Measurements from ENCODE around the gene MBD3L1.

MBD3L1 gene

DNA sequence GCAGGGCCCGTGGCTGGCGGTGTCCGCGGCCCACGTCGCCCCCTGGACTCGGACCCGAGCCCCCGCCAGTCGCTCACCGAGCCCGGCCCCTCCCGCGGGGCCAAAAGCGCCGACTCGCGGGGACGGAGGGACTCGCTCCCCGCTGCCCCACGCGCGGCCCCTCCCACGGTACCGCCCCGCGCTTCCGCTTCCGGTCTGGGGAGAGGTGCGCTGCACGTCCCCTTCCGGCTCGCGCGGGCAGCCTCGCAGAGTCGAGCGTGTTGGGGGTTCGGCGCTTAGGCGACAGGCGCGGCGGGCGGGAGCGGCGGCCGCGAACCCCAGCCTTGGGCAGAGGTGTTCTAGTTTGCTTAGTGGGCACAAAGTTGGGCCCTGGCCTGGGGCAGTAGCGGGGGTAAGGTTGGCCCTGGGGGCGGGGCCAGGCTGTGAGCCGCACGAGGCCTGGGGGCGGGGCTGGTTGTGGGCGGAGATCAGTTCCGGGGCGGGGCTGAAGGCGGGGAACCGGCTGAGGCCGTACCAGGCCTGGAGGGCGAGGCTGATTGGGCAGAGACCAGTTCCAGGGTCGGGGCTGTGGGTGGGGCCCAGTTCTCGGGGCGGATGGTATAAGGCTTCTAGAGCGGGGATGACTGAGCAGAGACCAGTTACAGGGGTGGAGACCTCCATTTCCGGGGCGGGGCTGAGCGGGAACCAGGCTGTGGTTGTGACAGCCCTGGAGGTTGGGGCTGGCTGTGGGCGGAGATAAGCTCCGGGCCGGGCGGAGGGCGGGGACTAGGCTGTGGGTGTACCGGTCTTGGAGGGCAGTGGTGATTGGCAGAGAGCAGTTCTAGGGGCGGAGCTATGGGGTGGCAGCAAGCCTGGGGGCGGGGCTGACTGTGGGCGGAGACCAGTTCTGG, at the start of gene MBD3L1, which contains the start of gene ZNF558:
TSS of gene MBD3L1 (plus strand) at position 246 of the 890 bp plus-strand sequence. CDS start 10,302 bp downstream, outside the sequence.
TSS of gene ZNF558 (minus strand) at position 173 of the 890 bp plus-strand sequence. CDS start 9,645 bp downstream, outside the sequence.
- in situ Hi-C loops (cut with MboI; ENCODE audit: low sequenced_read_pairs): no loop called here

DNA sequence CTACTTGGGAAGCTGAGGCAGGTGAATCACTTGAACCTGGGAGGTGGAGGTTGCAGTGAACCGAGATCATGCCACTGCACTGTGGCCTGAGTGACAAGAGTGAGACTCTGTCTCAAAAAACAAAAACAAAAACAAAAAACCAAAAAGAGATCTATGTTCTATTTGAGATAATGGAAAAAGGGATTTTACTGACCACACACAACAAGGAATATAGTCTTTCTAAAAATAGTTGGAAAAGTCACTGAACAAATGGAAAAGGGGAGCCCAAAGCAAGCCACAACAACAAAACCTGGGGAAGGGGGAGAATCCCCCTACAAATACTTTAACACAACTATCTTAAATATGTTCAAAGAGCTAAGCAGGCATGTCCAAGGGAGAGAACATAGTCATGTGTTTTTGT, 37.4 kb upstream of the MBD3L1 start:
- in situ Hi-C loops (cut with MboI; ENCODE audit: low sequenced_read_pairs): no loop called here

DNA sequence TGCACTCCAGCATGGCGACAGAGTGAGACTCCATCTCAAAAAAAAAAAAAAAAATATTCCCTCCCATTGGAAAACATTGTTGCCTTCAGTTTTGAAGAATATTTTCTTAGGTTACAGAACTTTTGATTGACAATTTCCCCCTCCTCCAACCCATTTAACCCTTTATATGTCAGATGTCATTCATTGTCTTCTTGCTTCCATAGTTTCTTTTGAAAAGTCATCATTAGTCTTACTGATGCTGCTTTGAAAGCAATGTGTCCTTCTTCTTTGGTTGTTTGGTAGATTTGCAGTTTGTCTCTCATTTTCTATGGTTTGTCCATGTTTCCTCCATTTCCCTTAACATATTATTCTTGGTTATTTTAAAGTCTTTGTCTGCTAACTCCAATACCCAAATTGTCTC, 25.5 kb upstream of the MBD3L1 start:
- in situ Hi-C loops (cut with MboI; ENCODE audit: low sequenced_read_pairs): no loop called here

DNA sequence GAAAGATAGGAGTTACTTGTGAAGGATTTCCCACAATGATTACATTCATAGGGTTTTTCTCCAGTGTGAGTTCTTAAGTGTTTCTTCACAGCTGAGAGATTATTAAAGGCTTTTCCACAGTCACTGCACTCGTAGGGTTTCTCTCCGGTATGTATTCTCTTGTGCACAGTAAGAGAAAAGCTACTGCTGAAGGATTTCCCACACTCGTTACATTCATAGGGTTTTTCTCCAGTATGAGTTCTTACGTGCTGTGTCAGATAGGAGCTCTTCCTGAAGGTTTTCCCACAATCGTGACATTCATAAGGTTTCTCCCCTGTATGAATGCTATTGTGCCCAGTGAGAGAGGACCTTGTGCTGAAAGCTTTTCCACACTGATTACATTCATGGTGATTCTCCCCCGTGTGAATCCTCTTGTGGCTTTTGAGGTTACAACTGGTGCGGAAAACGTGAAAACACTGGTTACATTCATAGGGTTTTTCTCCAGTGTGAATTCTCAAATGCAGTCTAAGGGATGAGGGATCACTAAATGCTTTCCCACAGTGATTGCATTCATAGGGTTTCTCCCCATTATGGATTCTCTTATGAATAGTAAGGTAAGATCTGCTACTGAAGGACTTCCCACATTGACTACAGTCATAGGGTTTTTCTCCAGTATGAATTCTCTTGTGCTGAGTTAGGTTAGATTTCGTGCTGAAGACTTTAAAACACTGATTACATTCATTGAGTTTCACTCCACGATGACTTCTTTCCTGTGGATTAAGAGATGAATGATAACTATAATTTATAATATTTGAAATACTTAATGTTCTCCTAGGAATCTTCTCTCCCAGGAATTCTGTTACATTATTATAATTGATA, 20.6 kb upstream of the MBD3L1 start:
- in situ Hi-C loops (cut with MboI; ENCODE audit: low sequenced_read_pairs): no loop called here

DNA sequence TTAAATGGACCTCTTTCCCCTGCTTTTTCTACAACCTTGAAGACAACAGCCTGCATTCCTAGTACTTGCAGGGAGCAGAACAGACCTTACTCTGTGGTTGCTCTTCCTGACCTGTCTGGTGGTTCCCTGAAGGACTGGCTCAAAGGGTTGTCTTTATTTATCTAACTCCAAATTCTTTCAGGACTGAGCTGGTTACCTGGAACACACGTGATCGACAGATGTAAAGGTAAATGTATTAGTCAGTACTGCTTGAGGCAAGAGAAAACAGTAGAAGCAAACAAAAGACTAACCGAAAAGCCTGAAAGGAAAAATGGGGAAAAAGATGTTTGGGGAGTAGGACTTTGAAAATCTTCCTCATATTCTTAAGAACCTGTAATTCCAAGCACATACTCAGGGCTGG, 18.0 kb upstream of the MBD3L1 start:
- in situ Hi-C loops (cut with MboI; ENCODE audit: low sequenced_read_pairs): no loop called here

DNA sequence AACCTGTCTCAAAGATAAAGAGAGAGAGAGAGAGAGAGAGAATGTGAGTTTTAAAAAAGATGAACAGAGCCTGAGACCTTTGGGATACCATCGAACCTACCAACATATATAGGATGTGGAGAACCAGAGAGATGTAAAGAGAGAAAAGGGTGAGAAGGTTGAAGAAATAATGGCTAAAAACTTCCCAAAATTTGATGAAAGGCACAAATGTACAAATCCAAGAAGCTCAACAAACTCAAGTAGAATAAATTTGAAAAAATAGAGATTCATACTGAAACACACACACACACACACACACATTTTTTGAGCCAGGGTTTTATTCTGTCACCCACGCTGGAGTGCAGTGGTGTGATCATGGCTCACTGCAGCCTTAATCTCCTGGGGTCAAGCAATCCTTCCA, 16.4 kb upstream of the MBD3L1 start:
- in situ Hi-C loops (cut with MboI; ENCODE audit: low sequenced_read_pairs): no loop called here

DNA sequence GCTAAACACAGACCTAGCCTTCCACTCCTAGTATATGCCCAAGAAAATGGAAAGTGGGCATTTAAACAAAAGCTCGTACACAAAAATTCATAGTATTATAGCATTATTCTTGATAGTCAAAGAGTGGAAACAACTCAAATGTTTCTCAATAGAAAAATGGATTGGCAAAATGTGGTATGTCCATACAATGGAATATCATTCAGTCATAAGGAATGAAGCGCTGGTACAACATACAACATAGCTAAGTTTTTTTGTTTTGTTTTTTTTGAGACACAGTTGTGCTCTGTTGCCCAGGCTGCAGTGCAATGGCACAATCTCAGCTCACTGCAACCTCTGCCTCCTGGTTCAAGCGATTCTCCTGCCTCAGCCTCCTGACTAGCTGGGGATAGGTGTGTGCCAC, 11.9 kb upstream of the MBD3L1 start:
- in situ Hi-C loops (cut with MboI; ENCODE audit: low sequenced_read_pairs): no loop called here

DNA sequence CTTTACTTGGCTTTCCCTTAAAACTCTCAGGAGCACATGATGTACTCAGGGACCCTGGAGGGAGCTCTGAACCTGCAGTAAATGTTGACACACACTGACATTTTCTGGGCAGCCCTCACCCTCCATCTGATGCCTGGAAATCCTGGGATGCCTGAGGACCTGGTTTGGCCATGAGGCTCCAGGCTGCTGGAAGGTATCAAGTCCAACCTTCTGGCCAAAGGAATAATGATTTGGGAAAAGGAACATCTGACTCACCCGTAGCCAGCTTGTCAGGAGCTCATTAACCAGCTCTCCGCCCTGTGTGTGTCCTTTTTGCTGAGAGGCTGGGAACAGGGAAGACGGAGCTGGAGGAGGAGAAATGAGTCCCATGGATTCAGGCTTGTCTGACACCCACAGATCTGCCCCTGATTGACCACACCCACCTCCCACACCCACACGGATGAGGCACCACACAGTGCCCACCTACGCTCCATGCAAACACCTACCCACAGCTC, 10.4 kb upstream of the MBD3L1 start:
- in situ Hi-C loops (cut with MboI; ENCODE audit: low sequenced_read_pairs): no loop called here

DNA sequence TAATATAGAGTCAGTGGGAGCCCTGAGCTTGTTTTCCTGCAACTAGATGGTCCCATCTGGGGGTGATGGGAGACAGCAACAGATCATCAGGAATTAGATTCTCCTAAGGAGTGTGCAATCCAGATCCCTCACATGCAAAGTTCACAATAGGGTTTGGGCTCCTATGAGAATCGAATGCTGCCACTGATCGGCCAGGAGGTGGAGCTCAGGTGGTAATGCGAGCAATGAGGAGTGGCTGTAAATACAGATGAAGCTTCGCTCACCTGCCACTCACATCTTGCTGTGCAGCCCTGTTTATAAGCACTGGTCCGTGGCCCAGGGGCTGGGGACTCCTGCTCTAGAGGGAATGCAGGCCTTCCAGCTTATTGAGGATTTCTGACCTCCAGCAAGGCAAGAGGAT, 5.8 kb upstream of the MBD3L1 start:
- in situ Hi-C loops (cut with MboI; ENCODE audit: low sequenced_read_pairs): no loop called here

DNA sequence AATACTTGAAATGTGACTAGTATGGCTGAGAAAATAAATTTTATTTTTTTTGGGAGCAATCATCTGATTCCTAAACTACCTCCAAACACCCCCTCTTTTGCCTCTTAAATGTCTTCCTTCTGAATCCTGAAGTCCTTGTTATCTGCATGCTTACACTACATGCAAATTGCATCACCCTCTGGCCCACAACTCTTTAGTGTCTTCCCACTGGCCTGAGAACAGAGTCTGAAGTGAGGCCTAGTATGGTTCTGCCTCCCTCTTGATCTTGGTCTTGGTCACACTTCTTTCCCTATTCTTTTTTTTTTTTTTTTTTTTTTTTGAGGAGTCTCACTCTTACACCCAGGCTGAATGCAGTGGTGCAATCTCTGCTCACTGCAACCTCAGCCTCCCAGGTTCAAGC, 4.9 kb upstream of the MBD3L1 start:
- in situ Hi-C loops (cut with MboI; ENCODE audit: low sequenced_read_pairs): no loop called here

DNA sequence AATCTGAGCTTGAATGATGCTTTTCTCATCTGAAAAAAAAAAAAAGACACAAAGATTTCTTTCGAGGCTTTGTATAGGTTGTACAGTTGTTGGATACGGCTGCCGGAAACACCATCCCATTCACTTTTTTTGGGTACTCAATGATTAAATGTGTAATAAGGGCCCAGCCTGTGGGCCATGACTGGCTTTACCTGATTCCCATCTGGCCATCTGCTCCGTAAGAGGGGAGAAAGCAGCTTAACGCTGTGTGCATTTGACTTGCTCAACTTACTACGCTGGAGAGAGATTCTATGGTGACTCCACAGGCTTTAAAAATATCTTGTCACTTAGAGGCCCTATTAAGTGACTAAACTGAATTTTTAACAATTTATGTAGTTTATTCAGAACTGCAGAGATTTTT, 804 bp upstream of the MBD3L1 start:
- in situ Hi-C loops (cut with MboI; ENCODE audit: low sequenced_read_pairs): no loop called here

DNA sequence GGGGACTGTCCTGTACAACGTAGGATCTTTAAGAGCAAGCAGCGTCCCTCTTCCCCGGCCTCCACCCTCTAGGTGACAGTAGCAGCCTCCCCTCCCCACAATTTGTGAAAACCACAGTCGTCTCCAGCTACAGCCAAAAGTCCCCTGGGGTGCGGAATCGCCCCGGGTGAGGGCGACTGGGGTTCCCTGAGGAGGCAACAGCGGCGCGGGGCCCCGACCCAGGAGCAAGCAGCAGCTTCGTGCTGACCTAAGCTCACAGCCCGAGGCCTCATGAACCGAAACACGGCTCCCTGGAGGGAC, 395 bp upstream of the MBD3L1 start:
- in situ Hi-C loops (cut with MboI; ENCODE audit: low sequenced_read_pairs): no loop called here

DNA sequence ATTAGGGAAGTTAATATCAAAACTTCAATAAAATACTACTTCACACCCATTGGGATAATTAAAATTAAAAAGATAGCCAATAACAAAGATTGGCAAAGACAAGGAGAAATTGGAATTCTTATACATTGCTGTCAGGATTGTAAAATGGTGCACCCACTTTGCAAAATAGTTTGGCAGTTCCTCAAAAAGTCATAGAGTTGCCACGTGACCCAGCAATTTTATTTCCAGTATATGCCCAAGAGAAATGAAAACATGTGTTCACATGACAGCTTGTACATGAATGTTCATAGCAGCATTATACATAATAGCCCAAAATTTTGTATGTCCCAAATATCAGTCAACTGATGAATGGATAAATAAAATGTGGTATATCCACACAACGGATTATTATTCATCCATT, 3.3 kb downstream of the MBD3L1 start:
- in situ Hi-C loops (cut with MboI; ENCODE audit: low sequenced_read_pairs): no loop called here

DNA sequence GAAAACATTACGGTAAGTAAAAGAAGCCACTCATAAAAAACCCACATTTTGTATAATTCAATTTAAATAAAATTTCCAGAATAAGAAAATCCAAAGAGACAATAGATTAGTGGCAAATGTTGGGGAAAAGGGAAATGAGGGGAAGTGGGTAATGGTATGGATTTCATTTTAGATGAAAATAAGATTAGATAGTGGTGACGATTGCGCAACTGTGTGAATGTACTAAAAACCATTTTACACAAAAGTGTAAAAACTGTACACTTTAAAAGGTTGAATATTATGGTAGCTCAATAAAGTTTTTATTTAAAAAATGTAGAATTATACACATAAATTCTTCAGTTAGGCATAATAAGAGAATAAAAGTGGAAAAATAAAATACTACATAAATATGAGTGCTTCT, 3.7 kb downstream of the MBD3L1 start:
- in situ Hi-C loops (cut with MboI; ENCODE audit: low sequenced_read_pairs): no loop called here

DNA sequence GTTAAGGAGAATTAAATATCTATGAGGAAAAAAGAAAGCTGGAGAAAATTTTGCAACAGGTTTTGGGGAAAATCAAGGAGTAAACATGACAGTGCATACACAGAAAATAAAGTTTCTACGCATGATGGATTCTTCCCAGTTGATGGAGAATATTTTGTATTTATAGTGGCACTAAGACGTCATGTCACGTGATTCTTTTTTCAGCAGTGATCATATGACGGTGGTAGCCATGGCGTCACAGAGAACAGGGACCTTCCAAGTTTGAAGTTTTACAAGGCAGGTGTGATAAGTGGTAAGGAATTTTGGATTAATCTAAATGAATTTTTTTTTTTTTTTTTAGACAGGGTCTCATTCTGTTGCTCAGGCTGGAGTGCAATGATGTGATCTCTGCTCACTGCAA, 8.5 kb downstream of the MBD3L1 start:
- in situ Hi-C loops (cut with MboI; ENCODE audit: low sequenced_read_pairs): no loop called here

DNA sequence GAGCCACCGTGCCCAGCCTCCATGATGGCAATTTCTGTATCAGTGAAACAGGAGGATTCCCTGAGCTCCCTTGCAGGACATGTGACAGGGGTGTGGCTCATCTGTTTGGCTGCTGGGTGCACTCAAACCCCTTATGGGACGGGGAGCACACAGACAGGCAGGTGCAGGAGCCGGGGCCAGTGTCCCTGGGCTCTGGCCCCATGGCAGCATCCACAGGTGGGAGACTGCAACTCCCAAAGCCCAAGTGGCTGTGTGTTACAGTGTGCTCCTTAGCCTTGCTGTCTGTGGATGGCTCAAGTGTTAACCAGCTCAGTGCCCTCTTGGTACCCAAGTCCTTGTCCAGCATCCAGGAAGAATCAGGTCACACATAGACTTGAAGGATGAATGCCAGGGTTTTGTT, 14.6 kb downstream of the MBD3L1 start:
- in situ Hi-C loops (cut with MboI; ENCODE audit: low sequenced_read_pairs): no loop called here

DNA sequence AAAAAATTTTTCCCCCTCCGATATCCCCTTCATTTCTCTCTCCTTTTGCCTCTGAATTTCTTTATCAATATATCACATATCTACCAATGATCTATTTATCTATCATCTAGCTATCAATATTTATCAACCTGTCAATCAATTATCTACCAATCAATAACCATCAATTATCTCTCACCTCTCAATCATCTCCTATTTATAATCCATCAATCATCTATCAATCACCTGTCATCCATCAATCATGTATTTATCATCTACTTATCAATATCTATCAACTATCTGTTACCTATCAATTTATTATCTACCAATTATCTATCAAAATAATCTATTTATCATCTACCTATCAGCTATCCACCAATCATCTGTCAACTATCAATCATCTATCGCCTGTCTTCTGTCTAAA, 17.1 kb downstream of the MBD3L1 start:
- in situ Hi-C loops (cut with MboI; ENCODE audit: low sequenced_read_pairs): no loop called here

DNA sequence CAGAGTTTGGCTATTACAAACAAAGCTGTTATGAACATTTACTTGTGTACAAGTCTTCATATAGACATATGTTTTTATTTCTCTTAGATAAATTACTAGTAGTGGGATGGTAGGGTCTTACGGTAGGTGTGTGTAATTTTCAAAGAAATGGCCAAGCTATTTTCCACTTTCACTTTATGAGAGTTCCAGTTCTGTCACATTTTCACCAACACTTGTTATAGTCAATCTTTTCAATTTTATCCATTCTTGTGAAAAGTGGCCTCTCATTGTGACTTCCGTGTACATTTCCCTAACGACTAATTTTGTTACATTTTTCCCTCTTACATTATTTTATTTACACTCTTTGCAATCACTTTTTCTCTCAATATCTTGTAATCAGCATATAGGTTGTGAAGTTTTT, 18.3 kb downstream of the MBD3L1 start:
- in situ Hi-C loops (cut with MboI; ENCODE audit: low sequenced_read_pairs): no loop called here

DNA sequence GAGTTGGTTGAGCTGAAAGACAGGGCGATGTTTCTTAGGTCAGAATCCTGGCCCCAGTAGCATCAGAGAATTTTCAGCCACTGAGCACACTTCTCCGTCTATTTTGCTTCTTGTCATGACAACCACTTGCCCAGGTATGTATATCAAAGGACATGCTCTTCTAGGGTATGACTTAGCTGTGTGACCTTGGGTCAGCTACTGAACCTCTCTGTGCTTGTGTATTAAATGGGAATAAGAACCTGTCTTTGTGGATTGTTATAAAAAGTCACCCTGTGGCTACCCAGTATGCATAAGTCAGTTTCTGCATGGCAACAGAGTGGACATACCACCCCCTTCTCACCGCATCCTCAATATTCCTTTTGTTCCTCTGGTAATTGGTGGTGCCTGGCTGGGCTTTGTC, 26.1 kb downstream of the MBD3L1 start:
- in situ Hi-C loops (cut with MboI; ENCODE audit: low sequenced_read_pairs): no loop called here

DNA sequence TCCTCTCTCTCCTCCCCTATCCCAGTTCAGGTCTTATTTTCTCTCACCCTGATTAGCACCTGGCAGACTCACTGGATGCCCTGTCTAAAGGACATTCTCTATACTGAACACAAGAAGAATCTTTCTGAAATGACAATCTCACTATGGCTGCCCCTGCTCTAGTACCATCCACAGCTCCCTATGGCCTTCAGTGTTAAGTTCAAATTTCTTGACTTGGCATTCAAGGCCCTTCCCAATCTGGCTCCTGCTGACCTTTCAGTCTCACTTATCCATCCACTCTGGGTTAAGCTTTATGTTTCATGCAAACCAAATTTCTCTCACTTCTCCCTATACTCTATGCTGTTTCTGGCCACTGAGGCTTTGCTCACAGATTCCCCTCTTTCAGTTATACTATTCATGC, 34.2 kb downstream of the MBD3L1 start:
- in situ Hi-C loops (cut with MboI; ENCODE audit: low sequenced_read_pairs): no loop called here

DNA sequence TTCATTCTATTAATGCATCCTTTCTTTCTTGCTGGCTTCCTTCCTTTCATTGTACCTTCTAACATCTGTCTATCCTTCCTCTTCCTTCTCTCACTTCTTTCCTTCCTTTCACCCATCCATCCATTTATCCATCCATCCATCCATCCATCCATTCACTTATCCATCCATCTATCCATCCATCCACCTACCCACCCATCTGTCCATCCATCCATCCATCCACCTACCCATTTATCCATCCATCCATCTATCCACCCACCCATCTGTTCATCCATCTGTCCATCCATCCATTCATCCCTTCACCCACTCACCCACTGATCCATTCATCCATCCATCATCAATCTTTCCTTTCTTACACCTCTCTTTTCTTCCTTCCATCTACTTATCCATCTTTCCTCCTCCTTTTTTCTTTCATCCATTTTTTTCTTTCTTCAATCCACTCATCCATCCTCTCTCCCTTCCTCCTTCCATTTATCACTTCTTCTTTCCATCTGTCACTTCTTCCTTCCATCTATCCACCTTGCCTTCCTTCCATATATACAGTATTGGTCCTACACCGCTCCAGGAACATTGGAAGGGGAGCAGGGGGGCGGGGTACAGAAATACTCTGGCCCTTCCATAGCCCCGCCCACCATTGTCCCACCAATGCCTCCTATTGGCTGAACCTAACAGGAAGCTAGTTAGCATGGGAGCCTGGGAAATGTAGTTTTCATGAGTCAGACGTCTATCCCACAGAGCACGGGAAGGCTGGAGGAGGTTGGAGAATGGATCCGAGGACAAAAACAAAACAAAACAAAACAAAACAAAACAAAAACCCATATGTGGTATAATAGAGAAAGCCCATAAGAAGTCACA, 45.9 kb downstream of the MBD3L1 start:
- in situ Hi-C loops (cut with MboI; ENCODE audit: low sequenced_read_pairs): no loop called here
